Hepatocyte (in vitro differentiated cells): ENCODE results near the gene SYNGR2. TPM values are rescaled to one million over a fixed set of nuclear protein-coding genes. Genes with fewer than 3 reads are reported as not detected.

ENCODE experiments used
- DNase-seq: peaks from one replicate; pipeline ENCODE4 v3.0.0-alpha.2; 2016; ENCODE audit warnings: low spot score
- H2AFZ ChIP-seq: fragments of 200-600 bp; sonication (generic); 2 replicates; pipeline ENCODE4 v1.6.0; 2016; ENCODE audit warnings: antibody characterized with exemption, mild to moderate bottlenecking
- H3K27ac ChIP-seq: fragments of 200-600 bp; sonication (generic); 2 replicates; pipeline ENCODE4 v1.5.1; 2016; ENCODE audit warnings: mild to moderate bottlenecking
- H3K27me3 ChIP-seq: fragments of 200-600 bp; sonication (generic); 2 replicates; pipeline ENCODE4 v1.6.1; 2016
- H3K36me3 ChIP-seq: fragments of 200-600 bp; sonication (generic); replicated peaks from 2 replicates; pipeline ENCODE4 v1.5.1; 2016; ENCODE audit warnings: low read depth; ENCODE audit not compliant: insufficient read depth
- H3K4me1 ChIP-seq: fragments of 200-600 bp; sonication (generic); 2 replicates; pipeline ENCODE4 v1.5.1; 2016; ENCODE audit warnings: mild to moderate bottlenecking, moderate library complexity; ENCODE audit not compliant: insufficient read depth
- H3K4me2 ChIP-seq: fragments of 200-600 bp; sonication (generic); 2 replicates; pipeline ENCODE4 v1.6.0; 2016
- H3K4me3 ChIP-seq: fragments of 200-600 bp; sonication (generic); 2 replicates; pipeline ENCODE4 v1.5.1; 2016; ENCODE audit warnings: mild to moderate bottlenecking
- H3K79me2 ChIP-seq: fragments of 200-600 bp; sonication (generic); 2 replicates; pipeline ENCODE4 v1.6.0; 2017; ENCODE audit warnings: mild to moderate bottlenecking
- H3K9me2 ChIP-seq: fragments of 200-600 bp; sonication (generic); replicated peaks from 2 replicates; pipeline ENCODE4 v1.6.0; 2017; ENCODE audit warnings: mild to moderate bottlenecking; ENCODE audit not compliant: insufficient read depth
- H3K9me3 ChIP-seq: fragments of 200-600 bp; sonication (generic); 2 replicates; pipeline ENCODE4 v1.5.1; 2016; ENCODE audit warnings: low read depth, mild to moderate bottlenecking
- H4K20me1 ChIP-seq: fragments of 200-600 bp; sonication (generic); 2 replicates; pipeline ENCODE4 v1.6.0; 2016; ENCODE audit warnings: mild to moderate bottlenecking; ENCODE audit not compliant: insufficient read depth, poor library complexity, severe bottlenecking
- CTCF ChIP-seq: fragments of 200-600 bp; sonication (generic); IDR thresholded peaks from 2 replicates; pipeline ENCODE4 v1.5.1; 2016; ENCODE audit warnings: antibody characterized with exemption, mild to moderate bottlenecking; ENCODE audit not compliant: poor library complexity
- EZH2 ChIP-seq: fragments of 200-600 bp; sonication (generic); IDR thresholded peaks from 2 replicates; pipeline ENCODE4 v1.6.1; 2016; ENCODE audit warnings: antibody characterized with exemption, mild to moderate bottlenecking, borderline replicate concordance
- EZH2phosphoT487 ChIP-seq: fragments of 200-600 bp; sonication (generic); IDR thresholded peaks from one replicate; pipeline ENCODE4 v1.6.1; 2018; ENCODE audit warnings: antibody characterized with exemption, mild to moderate bottlenecking, low read depth, moderate library complexity; ENCODE audit not compliant: unreplicated experiment, severe bottlenecking
- WGBS: methylation state at CpG from one replicate; pipeline ENCODE4 v1.1.6; 2016; ENCODE audit warnings: low lambda C conversion rate; ENCODE audit errors: missing lambda C conversion rate; 5-methylcytosine and 5-hydroxymethylcytosine counted together
- polyA plus RNA-seq: library from polyadenylated mRNA; unstranded; fragments of >200 nt; fragmentation: Nextera tagmentation; extraction: Ambion mirVana; gene quantifications from 2 replicates; pipeline ENCODE4 v1.2.1, GENCODE V29; 2016
- total RNA-seq: library from RNA; depleted of rRNA; stranded (reverse); fragments of >200 nt; gene quantifications from 2 replicates; pipeline ENCODE4 v1.2.3, GENCODE V29; 2014

The SYNGR2 gene
- total and polyA plus RNA-seq, 2 experiments from 2014 or later: 48.3 to 160 TPM

- peaks cover 3% of the 10 kb centered on the region for H3K79me2 ChIP-seq
- H3K36me3 ChIP-seq: no peaks in the 10 kb centered on the region
- no peaks in the 10 kb centered on the region for H3K27me3 ChIP-seq
- WGBS: 95% methylated on average over 11 of the region's 12 CpGs
- DNase-seq: no peak
- no peaks in the 10 kb centered on the region for H3K9me2 ChIP-seq
- H3K9me3 ChIP-seq: no peaks in the 10 kb centered on the region
- no peak overlapping the region for H3K4me2 ChIP-seq
- no peak overlapping the region for H2AFZ ChIP-seq
- H3K27ac ChIP-seq: no peak overlapping the region
- H4K20me1 ChIP-seq: no peaks in the 10 kb centered on the region
- no peak for TF ChIP-seq CTCF
- no peak for TF ChIP-seq EZH2phosphoT487
- no peak for TF ChIP-seq EZH2
- H3K4me3 ChIP-seq: no peak overlapping the region
- H3K4me1 ChIP-seq: peaks cover 12% of the 10 kb centered on the region
These were observed 43.6 kb upstream of the SYNGR2 start for GRCh38 chr17:78124836-78125137.

GRCh38 chr17:78125138-78125913, 43.1 kb upstream of the SYNGR2 start:
- Histone ChIP-seq H3K27me3 (no peaks in the 10 kb centered on the region), H4K20me1 (no peaks in the 10 kb centered on the region), H3K9me2 (no peaks in the 10 kb centered on the region), H2AFZ (no peak overlapping the region), H3K36me3 (no peaks in the 10 kb centered on the region), H3K79me2 (peaks cover 3% of the 10 kb centered on the region), H3K9me3 (no peaks in the 10 kb centered on the region), H3K4me2 (no peak overlapping the region), H3K27ac (no peak overlapping the region), H3K4me1 (peaks cover 12% of the 10 kb centered on the region), H3K4me3 (no peak overlapping the region)
- no peak for TF ChIP-seq CTCF
- no peak for TF ChIP-seq EZH2phosphoT487
- no peak for TF ChIP-seq EZH2
- WGBS: 94% methylated on average over 39 of the region's 39 CpGs
- no peak for DNase-seq

DNA sequence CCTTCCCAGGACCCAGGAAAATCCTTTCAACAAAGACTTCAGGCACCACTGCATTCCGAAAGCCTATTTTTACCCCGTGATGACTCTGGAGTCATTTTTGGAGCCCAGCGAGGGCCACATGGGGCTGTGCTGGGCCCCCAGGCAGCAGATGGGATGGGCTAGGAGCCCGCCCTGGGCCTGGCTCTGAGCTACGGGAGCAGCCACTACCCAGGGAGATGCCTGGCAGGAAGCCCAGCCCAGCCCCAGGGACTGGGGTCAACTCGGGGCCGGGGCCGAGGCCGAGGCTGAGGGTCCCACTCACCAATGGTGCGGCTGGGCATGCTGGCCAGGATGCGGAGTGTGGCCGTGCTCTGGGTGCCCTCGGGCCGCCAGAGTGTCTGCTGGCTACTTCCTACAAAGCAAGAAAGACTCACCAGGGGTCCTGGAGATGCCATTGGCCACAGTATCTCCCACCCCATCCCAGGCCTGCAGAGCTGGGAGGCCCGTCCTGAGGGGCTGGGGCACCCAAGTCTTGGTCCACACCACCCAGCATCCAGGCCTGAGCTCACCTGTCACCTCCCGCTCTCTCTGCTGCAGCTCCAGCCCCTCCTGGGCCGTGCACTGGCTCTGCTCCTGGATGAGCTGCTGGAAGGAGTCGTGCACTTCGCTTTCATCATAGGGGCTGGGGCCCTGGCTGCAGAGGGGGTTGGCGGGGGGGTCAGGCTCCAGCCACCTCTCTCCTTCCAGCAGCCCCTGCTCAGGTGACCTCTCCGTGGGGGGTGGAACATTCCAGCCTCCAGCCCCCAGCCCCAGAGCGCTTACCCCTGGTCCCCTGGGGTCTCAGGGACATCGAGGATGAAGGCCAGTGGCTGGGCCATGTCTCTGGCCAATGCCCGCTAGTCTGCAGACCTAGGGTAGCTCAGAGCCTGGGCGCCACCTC, 42.1 kb upstream of the SYNGR2 start:
- H3K4me1 ChIP-seq: peaks cover 12% of the 10 kb centered on the region
- no peak overlapping the region for H2AFZ ChIP-seq
- H3K27ac ChIP-seq: no peak overlapping the region
- DNase-seq: no peak
- H3K27me3 ChIP-seq: peaks cover 7% of the 10 kb centered on the region
- H3K4me2 ChIP-seq: no peak overlapping the region
- H3K79me2 ChIP-seq: peaks cover 3% of the 10 kb centered on the region
- no peaks in the 10 kb centered on the region for H3K9me2 ChIP-seq
- H3K9me3 ChIP-seq: no peaks in the 10 kb centered on the region
- WGBS: 90% methylated on average over 25 of the region's 25 CpGs
- no peaks in the 10 kb centered on the region for H4K20me1 ChIP-seq
- TF ChIP-seq EZH2phosphoT487 (no peak), EZH2 (no peak), CTCF (no peak)
- no peak overlapping the region for H3K4me3 ChIP-seq
- H3K36me3 ChIP-seq: no peaks in the 10 kb centered on the region
